Brain pericyte (primary cell): ENCODE results near the gene NUSAP1.
A peak's percentile ranks its signal among the peaks of the same experiment; 100 is the strongest.
"Not testable (repeated sequence)": the region's sequence is repeated elsewhere in the genome, so short reads cannot be mapped to it uniquely, and the experiment has no call there.

ENCODE experiments used
- DNase-seq: peaks from one replicate; pipeline ENCODE4 v3.0.0-alpha.2; 2012; ENCODE audit warnings: low read depth, low spot score

Gene NUSAP1

GRCh38 chr15:41411441-41411840 lies 78.8 kb downstream of the NUSAP1 start:
- no peak for DNase-seq

DNA sequence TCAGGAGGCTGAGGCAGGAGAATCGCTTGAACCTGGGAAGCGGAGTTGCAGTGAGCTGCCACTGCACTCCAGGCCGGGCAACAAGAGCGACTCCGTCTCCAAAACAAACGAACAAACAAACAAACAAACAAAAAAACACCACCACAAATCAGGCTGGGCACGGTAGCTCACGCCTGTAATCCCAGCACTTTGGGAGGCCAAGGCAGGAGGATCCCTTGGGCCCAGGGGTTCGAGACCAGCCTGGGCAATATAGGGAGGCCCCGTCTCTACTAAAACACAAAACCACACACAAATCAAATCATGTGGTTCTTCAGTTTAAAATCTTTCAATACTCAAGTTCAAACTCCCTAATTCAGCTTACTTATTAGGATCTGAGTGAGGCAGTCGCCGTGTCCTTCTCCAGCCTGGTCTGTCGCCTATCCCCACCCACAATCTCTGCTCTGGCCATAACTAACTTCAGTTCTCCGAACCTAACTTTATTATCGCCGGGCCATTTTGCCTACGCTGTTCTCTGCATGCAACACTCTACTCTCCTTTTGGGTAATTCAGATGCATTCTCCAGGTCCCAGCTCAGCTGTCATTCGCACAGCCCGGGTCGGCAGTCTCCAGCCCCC lies 83.6 kb downstream of the NUSAP1 start:
- DNase-seq: no peak

GRCh38 chr15:41416742-41417417 lies 84.2 kb downstream of the NUSAP1 start, which contains the start of gene RTF1:
Gene RTF1, plus strand, starts transcription at chr15:41417095. Its CDS starts 21 bp downstream, at chr15:41417116.
- peak; percentile 53 for DNase-seq

DNA sequence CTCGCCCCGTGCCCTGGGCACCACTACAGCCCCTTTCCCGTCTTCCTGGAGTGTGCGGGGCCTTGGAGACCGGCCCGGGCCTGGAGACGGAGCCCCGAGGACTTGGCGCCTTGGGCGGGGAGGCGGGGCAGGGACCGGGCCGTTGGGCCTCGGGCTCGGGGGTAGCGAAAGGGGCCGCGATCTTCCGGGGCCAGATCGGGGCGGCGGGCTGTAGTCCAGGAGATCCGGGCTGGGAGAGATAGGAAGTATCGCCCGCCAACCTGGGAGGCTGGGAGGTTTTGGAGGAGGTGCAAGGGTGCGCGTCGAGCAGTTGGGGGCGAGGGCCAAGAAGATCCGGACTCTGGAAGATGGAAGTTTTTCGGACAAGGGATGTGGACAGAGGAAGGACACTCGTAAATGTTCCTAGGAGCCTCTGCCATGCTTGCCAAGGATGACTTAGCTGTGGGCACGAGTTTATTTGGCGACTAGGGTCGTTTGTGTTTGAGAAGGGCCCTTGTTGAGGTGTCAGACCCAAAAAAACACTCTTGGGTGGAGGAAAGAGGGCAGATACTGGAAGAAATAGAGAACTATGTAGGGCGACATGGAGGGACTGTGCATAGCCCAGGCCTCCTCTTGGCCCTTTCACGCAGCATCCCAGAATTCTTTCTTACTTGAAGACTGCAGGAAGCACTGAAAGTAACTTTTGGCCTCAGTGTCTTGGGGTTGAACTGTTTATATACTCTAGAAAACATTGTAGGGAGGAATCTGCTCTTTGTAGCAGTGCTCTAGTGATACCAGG lies 84.9 kb downstream of the NUSAP1 start:
- DNase-seq: no peak

DNA sequence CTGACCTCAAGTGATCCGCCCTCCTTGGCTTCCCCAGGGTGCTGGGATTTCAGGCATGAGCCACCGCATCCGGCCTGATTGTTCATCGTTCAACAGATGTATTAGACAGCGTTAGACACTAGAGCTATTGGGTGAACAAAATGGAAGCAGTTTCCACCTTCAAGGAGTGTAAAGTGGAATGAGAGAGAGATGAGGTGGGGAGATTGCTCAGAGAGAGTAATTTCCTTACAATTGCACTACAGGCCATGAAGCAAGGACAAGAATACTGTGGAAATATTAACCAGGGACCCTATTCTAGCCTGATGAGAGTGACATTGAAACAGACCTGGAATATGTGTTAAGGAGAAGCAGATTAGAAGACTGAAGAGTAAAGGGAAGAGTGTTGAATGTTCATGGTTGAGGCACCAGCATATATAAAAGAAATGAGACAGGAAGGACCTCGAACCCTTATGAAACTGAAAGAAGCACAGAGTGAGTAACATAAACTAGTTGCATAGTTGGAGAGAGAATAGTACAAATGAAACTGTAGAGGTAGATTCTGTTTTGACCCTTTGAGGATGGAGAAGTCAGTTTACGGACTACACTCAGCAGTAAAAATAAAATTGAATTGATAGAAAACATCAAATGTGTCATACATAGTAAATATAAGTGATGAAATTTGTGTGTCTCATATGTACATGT lies 91.4 kb downstream of the NUSAP1 start:
- DNase-seq: no peak

GRCh38 chr15:41424809-41425208 lies 92.1 kb downstream of the NUSAP1 start:
- no peak for DNase-seq

DNA sequence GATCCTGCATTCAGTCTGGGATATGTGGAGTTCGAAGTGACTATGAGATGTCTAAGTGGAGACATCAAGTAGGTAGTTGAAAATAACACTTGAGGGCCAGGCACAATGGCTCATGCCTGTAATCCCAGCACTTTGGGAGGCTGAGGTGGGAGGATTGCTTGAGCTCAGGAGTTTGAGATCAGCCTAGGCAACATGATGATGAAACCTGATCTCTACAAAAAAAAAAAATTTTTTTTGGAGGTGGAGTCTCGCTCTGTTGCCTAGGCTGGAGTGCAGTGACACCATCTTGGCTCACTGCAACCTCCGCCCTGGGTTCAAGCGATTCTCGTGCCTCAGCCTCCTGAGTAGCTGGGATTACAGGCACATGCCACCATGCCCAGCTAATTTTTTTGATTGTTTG lies 93.2 kb downstream of the NUSAP1 start:
- not testable (repeated sequence) for DNase-seq

- DNase-seq: no peak
Observed at GRCh38 chr15:41429003-41429890, 96.6 kb downstream of the NUSAP1 start.
